Fibroblast of lung (primary cell): ENCODE measurements around the gene UBE2V1. TPM values are rescaled to one million over a fixed set of nuclear protein-coding genes. Genes with fewer than 3 reads are reported as not detected.

Source experiments
- DNase-seq, 2 donors: peaks; one replicate each; pipeline versions ENCODE4 v3.0.0 to v3.0.0-alpha.2; 2010; ENCODE audit warnings: low read depth in 2 of 2
- H2AFZ ChIP-seq: 2 replicates; pipeline ENCODE4 v1.5.1; 2012; ENCODE audit warnings: low read length, control low read depth, inconsistent platforms
- H3K27ac ChIP-seq: 2 replicates; pipeline ENCODE4 v1.5.1; 2011; ENCODE audit warnings: low read length, control low read depth; ENCODE audit not compliant: insufficient read depth
- H3K27me3 ChIP-seq: 2 replicates; pipeline ENCODE4 v1.5.1; 2011; ENCODE audit warnings: mild to moderate bottlenecking, low read length; ENCODE audit not compliant: control insufficient read depth, insufficient read depth
- H3K36me3 ChIP-seq: 2 replicates; pipeline ENCODE4 v1.5.1; 2011; ENCODE audit warnings: low read length; ENCODE audit not compliant: control insufficient read depth, insufficient read depth
- H3K4me1 ChIP-seq: 2 replicates; pipeline ENCODE4 v1.5.1; 2011; ENCODE audit warnings: low read length; ENCODE audit not compliant: control insufficient read depth, insufficient read depth; ENCODE audit errors: extremely low read depth
- H3K4me2 ChIP-seq: 2 replicates; pipeline ENCODE4 v1.5.1; 2011; ENCODE audit warnings: low read length, control low read depth; ENCODE audit not compliant: insufficient read depth; ENCODE audit errors: extremely low read depth
- H3K4me3 ChIP-seq, 4 experiments: fragments of 200-600 bp in 1 of 4; sonication (generic) in 1 of 4; replicated peaks in 1 of 4; 2 replicates each; pipeline ENCODE4 v1.5.1; 2011 to 2016; ENCODE audit warnings: low read length in 4 of 4, low read depth in 3 of 4, mild to moderate bottlenecking in 3 of 4, control low read depth in 2 of 4, inconsistent platforms in 1 of 4, mixed read lengths in 1 of 4; ENCODE audit not compliant: insufficient read depth in 1 of 4; ENCODE audit errors: control extremely low read depth in 1 of 4
- H3K79me2 ChIP-seq: 2 replicates; pipeline ENCODE4 v1.5.1; 2012; ENCODE audit warnings: mild to moderate bottlenecking, low read length, inconsistent platforms; ENCODE audit not compliant: control insufficient read depth, insufficient read depth
- H3K9ac ChIP-seq: 2 replicates; pipeline ENCODE4 v1.5.1; 2011; ENCODE audit warnings: mild to moderate bottlenecking, low read length, control low read depth; ENCODE audit not compliant: insufficient read depth
- H3K9me3 ChIP-seq: 2 replicates; pipeline ENCODE4 v1.5.1; 2012; ENCODE audit warnings: low read depth, low read length; ENCODE audit not compliant: control insufficient read depth, insufficient read depth
- H4K20me1 ChIP-seq: 2 replicates; pipeline ENCODE4 v1.5.1; 2011; ENCODE audit warnings: low read length; ENCODE audit not compliant: control insufficient read depth, insufficient read depth; ENCODE audit errors: extremely low read depth
- CTCF ChIP-seq, 2 donors: IDR thresholded peaks in 1 of 2; conservative IDR thresholded peaks in 1 of 2; 1 replicate in 1 of 2; 2 replicates in 1 of 2; pipeline ENCODE4 v1.5.1; 2011 to 2012; ENCODE audit warnings: low read length in 2 of 2, control low read depth in 1 of 2, inconsistent platforms in 1 of 2, low read depth in 1 of 2, mild to moderate bottlenecking in 1 of 2
- EZH2 ChIP-seq: IDR thresholded peaks from 2 replicates; pipeline ENCODE4 v1.5.1; 2012; ENCODE audit warnings: low read length, control low read depth, mild to moderate bottlenecking; ENCODE audit errors: missing control alignments
- polyA plus RNA-seq, 2 donors: library from polyadenylated mRNA; depleted of rRNA in 1 of 2; stranded (reverse) in 1 of 2; unstranded in 1 of 2; fragments of >200 nt; gene quantifications; 2 replicates each; pipeline ENCODE4 v1.2.1, GENCODE V29; 2011 to 2012; ENCODE audit warnings: missing spikeins in 1 of 2
- total RNA-seq: library from RNA; depleted of rRNA; stranded (reverse); fragments of >200 nt; gene quantifications from 2 replicates; pipeline ENCODE4 v1.2.1, GENCODE V29; 2014

The UBE2V1 gene
- total and polyA plus RNA-seq, 2 donors (not counting 1 experiment from before 2014, with no cell fraction given): 31.7 to 193 TPM

GRCh38 chr20:50038574-50038991 lies 74.4 kb downstream of the UBE2V1 start:
- Histone ChIP-seq H3K27ac (no peak overlapping the region), H3K9me3 (no peaks in the 10 kb centered on the region), H3K27me3 (peaks cover 2% of the 10 kb centered on the region), H4K20me1 (no peaks in the 10 kb centered on the region), H3K79me2 (no peaks in the 10 kb centered on the region), H2AFZ (no peak overlapping the region), H3K4me3 (no peak overlapping the region), H3K4me2 (no peak overlapping the region), H3K4me1 (peaks cover 4% of the 10 kb centered on the region), H3K36me3 (no peaks in the 10 kb centered on the region), H3K9ac (no peak overlapping the region)
- TF ChIP-seq CTCF (conservative IDR thresholded peaks at IDR 0.05 in 1 of 2, IDR thresholded peaks at IDR 0.05 in 1 of 2; ENCODE audit: low read depth in 1 of 2, low read length in 2 of 2) (no peak), EZH2 (no peak)
- no peak for DNase-seq

GRCh38 chr20:50038169-50038568 lies 74.8 kb downstream of the UBE2V1 start:
- H3K4me2 ChIP-seq: no peak overlapping the region
- no peaks in the 10 kb centered on the region for H3K79me2 ChIP-seq
- H3K27ac ChIP-seq: no peak overlapping the region
- no peak overlapping the region for H3K4me3 ChIP-seq
- peaks cover 7% of the 10 kb centered on the region for H3K4me1 ChIP-seq
- no peaks in the 10 kb centered on the region for H3K36me3 ChIP-seq
- H3K9ac ChIP-seq: no peak overlapping the region
- DNase-seq: no peak
- TF ChIP-seq EZH2 (no peak), CTCF (conservative IDR thresholded peaks at IDR 0.05 in 1 of 2, IDR thresholded peaks at IDR 0.05 in 1 of 2; ENCODE audit: low read depth in 1 of 2, low read length in 2 of 2) (no peak)
- no peaks in the 10 kb centered on the region for H4K20me1 ChIP-seq
- H2AFZ ChIP-seq: no peak overlapping the region
- no peaks in the 10 kb centered on the region for H3K9me3 ChIP-seq
- peaks cover 2% of the 10 kb centered on the region for H3K27me3 ChIP-seq

GRCh38 chr20:50037575-50037974 lies 75.4 kb downstream of the UBE2V1 start:
- no peak overlapping the region for H3K4me2 ChIP-seq
- no peaks in the 10 kb centered on the region for H4K20me1 ChIP-seq
- H3K27me3 ChIP-seq: peaks cover 2% of the 10 kb centered on the region
- TF ChIP-seq EZH2 (no peak), CTCF (conservative IDR thresholded peaks at IDR 0.05 in 1 of 2, IDR thresholded peaks at IDR 0.05 in 1 of 2; ENCODE audit: low read depth in 1 of 2, low read length in 2 of 2) (no peak)
- no peak overlapping the region for H3K27ac ChIP-seq
- H3K4me3 ChIP-seq: no peak overlapping the region
- no peak for DNase-seq
- H3K4me1 ChIP-seq: peaks cover 7% of the 10 kb centered on the region
- no peaks in the 10 kb centered on the region for H3K36me3 ChIP-seq
- no peak overlapping the region for H2AFZ ChIP-seq
- no peaks in the 10 kb centered on the region for H3K79me2 ChIP-seq
- H3K9ac ChIP-seq: no peak overlapping the region
- no peaks in the 10 kb centered on the region for H3K9me3 ChIP-seq
